ENCODE data around the gene GNAI3. TPM values are rescaled to one million over a fixed set of nuclear protein-coding genes. Genes with fewer than 3 reads are reported as not detected.

Gene GNAI3
- total RNA-seq, 6 experiments from 2014 or later = 10.6 to 11.7 (median 11.2) TPM

DNA sequence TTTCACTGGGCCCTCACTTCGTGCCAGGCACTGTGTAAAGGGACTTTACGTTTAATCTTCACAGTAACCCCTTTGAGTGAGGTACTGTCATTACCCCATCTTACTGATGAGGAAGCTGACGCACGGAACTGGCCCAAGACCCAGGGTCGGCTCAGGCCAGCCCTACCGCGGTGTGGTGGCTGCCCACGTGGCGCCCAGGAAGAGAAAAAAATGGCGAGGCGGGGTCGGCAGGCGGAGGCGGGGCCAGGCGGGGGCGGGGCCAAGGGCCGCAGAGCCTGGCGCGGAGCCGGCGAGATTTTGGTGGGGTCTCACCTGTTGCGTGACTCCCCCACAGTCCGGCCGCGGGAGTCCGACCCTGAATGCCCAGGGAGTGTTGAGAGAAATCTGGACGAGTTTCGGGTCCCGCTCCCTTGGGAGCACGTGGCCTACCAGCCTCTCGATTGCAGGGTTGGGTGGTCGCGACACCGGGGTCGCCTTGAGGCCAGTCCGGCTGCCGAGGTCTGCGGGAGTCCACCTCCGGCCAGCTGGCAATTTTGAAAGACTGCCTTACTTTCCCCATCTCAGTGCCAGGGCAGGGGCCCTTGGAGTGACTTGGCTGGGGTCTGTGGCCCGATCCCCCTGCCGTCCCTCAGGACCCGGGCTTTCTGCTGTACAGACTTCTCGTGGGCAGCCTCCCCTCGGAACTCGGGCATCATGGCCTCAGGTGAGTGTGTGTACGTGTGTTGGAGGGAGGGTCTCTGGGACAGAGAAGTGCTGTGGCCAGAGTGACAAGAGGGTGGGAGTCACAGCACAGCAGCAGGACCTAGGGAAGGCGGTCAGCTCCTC lies 71.4 kb downstream of the GNAI3 start, which contains the start of the genes AMPD2 and GNAT2:
Gene AMPD2, plus strand, starts transcription at position 262 of the 825 bp plus-strand sequence. CDS start 1,339 bp downstream, outside the sequence.
Gene GNAT2, minus strand, starts transcription at position 41 of the 825 bp plus-strand sequence. CDS start 6,746 bp downstream, outside the sequence.
- H3K27ac Mint-ChIP-seq = peak within 1 kb of the TSS; percentile 100
- H3K4me1 Mint-ChIP-seq (ENCODE audit: low read depth) = peaks cover 67% of the 10 kb centered on the region
- TF ChIP-seq CTCF (IDR thresholded peaks at IDR 0.05) = no peak
- H3K27me3 Mint-ChIP-seq (ENCODE audit: insufficient read depth) = peaks cover 7% of the 10 kb centered on the region
- peak; percentile 74 for DNase-seq
- peaks cover 13% of the 10 kb centered on the region for H3K36me3 Mint-ChIP-seq (ENCODE audit: low read depth)
- H3K4me3 Mint-ChIP-seq = peak within 1 kb of the TSS; percentile 95
- H3K9me3 Mint-ChIP-seq = no peaks in the 10 kb centered on the region

- Mint-ChIP-seq H3K27ac (peak overlapping the region; percentile 100), H3K4me1 (ENCODE audit: low read depth) (peaks cover 69% of the 10 kb centered on the region), H3K36me3 (ENCODE audit: low read depth) (peaks cover 13% of the 10 kb centered on the region), H3K4me3 (peak overlapping the region; percentile 95), H3K27me3 (ENCODE audit: insufficient read depth) (peaks cover 7% of the 10 kb centered on the region), H3K9me3 (no peaks in the 10 kb centered on the region)
- DNase-seq = peak; percentile 53
- TF ChIP-seq CTCF (IDR thresholded peaks at IDR 0.05) = no peak
Observed at GRCh38 chr1:109620401-109620791, 72.0 kb downstream of the GNAI3 start.

GRCh38 chr1:109620841-109621286 lies 72.4 kb downstream of the GNAI3 start:
- H3K27me3 Mint-ChIP-seq (ENCODE audit: insufficient read depth) = peaks cover 5% of the 10 kb centered on the region
- no peak for TF ChIP-seq CTCF (IDR thresholded peaks at IDR 0.05)
- H3K36me3 Mint-ChIP-seq (ENCODE audit: low read depth) = peaks cover 13% of the 10 kb centered on the region
- H3K4me1 Mint-ChIP-seq (ENCODE audit: low read depth) = peaks cover 71% of the 10 kb centered on the region
- H3K9me3 Mint-ChIP-seq = no peaks in the 10 kb centered on the region
- peak overlapping the region; percentile 100 for H3K27ac Mint-ChIP-seq
- DNase-seq = peak; percentile 93
- H3K4me3 Mint-ChIP-seq = peak overlapping the region; percentile 95

DNA sequence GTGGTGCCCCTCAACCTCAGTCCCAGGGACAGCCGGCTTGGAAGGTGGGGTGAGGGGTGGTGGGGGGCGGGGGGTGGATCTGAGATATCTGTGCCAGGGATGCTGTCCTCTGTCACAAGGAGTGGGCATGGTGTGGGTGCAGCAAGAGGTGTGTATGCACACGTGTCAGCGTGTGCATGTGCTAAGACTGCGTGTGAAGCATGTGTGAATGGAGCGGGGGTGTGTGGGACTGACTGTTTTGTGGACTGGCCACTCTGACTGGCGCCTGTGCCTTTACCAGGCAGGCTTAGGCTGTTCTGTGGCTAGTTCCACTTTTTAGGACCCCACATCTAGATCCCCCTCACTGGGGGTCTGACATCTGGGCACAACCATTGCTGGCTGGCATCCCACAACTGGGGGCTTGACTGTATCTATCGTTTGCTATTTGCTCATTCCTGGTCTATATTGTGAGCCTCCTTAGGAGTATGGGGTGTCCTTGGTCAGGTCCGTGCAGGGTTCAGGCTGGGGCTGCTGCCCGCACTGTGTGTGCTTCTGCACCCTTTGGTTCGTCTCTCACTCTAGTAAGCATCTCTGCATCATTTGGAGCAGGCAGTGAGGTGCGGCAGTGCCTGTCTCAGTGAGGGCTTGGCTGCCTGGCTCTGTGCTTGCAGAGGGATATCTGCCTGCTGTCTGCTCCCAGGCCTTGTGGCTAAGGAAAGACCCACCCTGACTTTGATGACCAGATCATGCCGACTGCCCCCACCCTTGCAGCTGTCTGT lies 73.1 kb downstream of the GNAI3 start:
- Mint-ChIP-seq H3K4me3 (peak overlapping the region; percentile 95), H3K27ac (peak overlapping the region; percentile 100), H3K9me3 (no peaks in the 10 kb centered on the region), H3K27me3 (ENCODE audit: insufficient read depth) (peaks cover 4% of the 10 kb centered on the region), H3K4me1 (ENCODE audit: low read depth) (peaks cover 66% of the 10 kb centered on the region), H3K36me3 (ENCODE audit: low read depth) (peaks cover 13% of the 10 kb centered on the region)
- DNase-seq = no peak
- TF ChIP-seq CTCF (IDR thresholded peaks at IDR 0.05) = no peak

GRCh38 chr1:109622137-109622892 lies 73.9 kb downstream of the GNAI3 start:
- H3K27me3 Mint-ChIP-seq (ENCODE audit: insufficient read depth) = peaks cover 4% of the 10 kb centered on the region
- H3K27ac Mint-ChIP-seq = peak overlapping the region; percentile 100

More at GRCh38 chr1:109622137-109622892, 73.9 kb downstream of the GNAI3 start:
- H3K9me3 Mint-ChIP-seq = no peaks in the 10 kb centered on the region
- peaks cover 59% of the 10 kb centered on the region for H3K4me1 Mint-ChIP-seq (ENCODE audit: low read depth)
- peaks cover 13% of the 10 kb centered on the region for H3K36me3 Mint-ChIP-seq (ENCODE audit: low read depth)
- no peak for DNase-seq
- TF ChIP-seq CTCF (IDR thresholded peaks at IDR 0.05) = no peak
- peak overlapping the region; percentile 95 for H3K4me3 Mint-ChIP-seq

Measured in HFFc6 (cell line).